Tibial nerve (tissue), 4 donors: ENCODE results near the gene APCDD1. TPM values are rescaled to one million over a fixed set of nuclear protein-coding genes. Genes with fewer than 3 reads are reported as not detected.

Source experiments
- DNase-seq, 2 donors: peaks; one replicate each; pipeline ENCODE4 v3.0.0-alpha.2; 2019; ENCODE audit warnings: low spot score in 2 of 2
- H3K27ac ChIP-seq, 4 donors: fragments of 200-600 bp; sonication (generic) in 3 of 4; one replicate each; pipeline ENCODE4 v1.5.1; 2017 to 2019; ENCODE audit warnings: mild to moderate bottlenecking in 1 of 4
- H3K27me3 ChIP-seq, 2 donors: fragments of 200-600 bp; sonication (generic) in 1 of 2; one replicate each; pipeline versions ENCODE4 v1.5.1 to v1.6.0; 2017 to 2019
- H3K36me3 ChIP-seq, 3 donors: fragments of 200-600 bp; sonication (generic); one replicate each; pipeline ENCODE4 v1.5.1; 2018 to 2019
- H3K4me1 ChIP-seq, 4 donors: fragments of 200-600 bp; sonication (generic) in 3 of 4; one replicate each; pipeline ENCODE4 v1.5.1; 2017 to 2019
- H3K4me3 ChIP-seq, 4 donors: fragments of 200-600 bp; sonication (generic) in 3 of 4; one replicate each; pipeline ENCODE4 v1.5.1; 2017 to 2019; ENCODE audit warnings: mild to moderate bottlenecking in 1 of 4, moderate library complexity in 1 of 4
- H3K9me3 ChIP-seq, 4 donors: fragments of 200-600 bp; sonication (generic) in 3 of 4; one replicate each; pipeline ENCODE4 v1.5.1; 2017 to 2019
- CTCF ChIP-seq, 5 experiments: fragments of 200-600 bp in 3 of 5; fragments of 450-650 bp in 2 of 5; sonication (generic) in 3 of 5; IDR thresholded peaks; one replicate each; pipeline ENCODE4 v1.5.1; 2016 to 2019; ENCODE audit warnings: antibody characterized with exemption in 5 of 5, mild to moderate bottlenecking in 3 of 5, moderate library complexity in 2 of 5
- EP300 ChIP-seq, 2 donors: sonication (generic); formaldehyde crosslinking; IDR thresholded peaks; one replicate each; pipeline ENCODE4 v1.6.1; 2017; ENCODE audit warnings: antibody characterized with exemption in 2 of 2, mild to moderate bottlenecking in 1 of 2
- POLR2A ChIP-seq, 2 donors: fragments of 450-650 bp; IDR thresholded peaks; one replicate each; pipeline ENCODE4 v1.6.1; 2017; ENCODE audit warnings: antibody characterized with exemption in 2 of 2, mild to moderate bottlenecking in 2 of 2, moderate library complexity in 2 of 2
- WGBS, 2 donors: methylation state at CpG; one replicate each; pipeline ENCODE4 v1.1.5; 2018; 5-methylcytosine and 5-hydroxymethylcytosine counted together
- total RNA-seq, 4 donors: library from RNA; depleted of rRNA; stranded (reverse); fragments of >200 nt; gene quantifications; one replicate each; pipeline ENCODE4 v1.1.0, GENCODE V29; 2016

APCDD1 gene
- total RNA-seq, 4 donors from 2014 or later, result 46.2 to 154 (median 101) TPM

GRCh38 chr18:10475276-10475653 is 20.8 kb downstream of the APCDD1 start:
- no peaks in the 10 kb centered on the region for H3K27me3 ChIP-seq
- peaks cover 0 to 83% (median 0%) of the 10 kb centered on the region in 3 donors for H3K36me3 ChIP-seq
- no peaks in the 10 kb centered on the region for H3K9me3 ChIP-seq
- H3K4me1 ChIP-seq, result peaks cover 0 to 30% (median 16%) of the 10 kb centered on the region in 4 donors
- H3K4me3 ChIP-seq, result no peak overlapping the region
- WGBS, 2 donors, result 87 to 89% methylated on average over 3 of the region's 3 CpGs
- TF ChIP-seq EP300 (IDR thresholded peaks at IDR 0.05), result no peak
- TF ChIP-seq POLR2A (IDR thresholded peaks at IDR 0.05), result no peak
- no peak for TF ChIP-seq CTCF (IDR thresholded peaks at IDR 0.05)
- H3K27ac ChIP-seq, result peak overlapping the region in 1 of 4 donors; percentile 2
- DNase-seq, result no peak

- Histone ChIP-seq H3K4me1 (peaks cover 0 to 30% (median 16%) of the 10 kb centered on the region in 4 donors), H3K27ac (peak overlapping the region in 1 of 4 donors; percentile 2), H3K9me3 (no peaks in the 10 kb centered on the region), H3K27me3 (no peaks in the 10 kb centered on the region), H3K36me3 (peaks cover 0 to 82% (median 0%) of the 10 kb centered on the region in 3 donors), H3K4me3 (no peak overlapping the region)
- TF ChIP-seq POLR2A (IDR thresholded peaks at IDR 0.05), result no peak
- WGBS, 2 donors, result 52 to 54% methylated on average over 15 of the region's 15 CpGs
- DNase-seq, result no peak
These were observed 21.3 kb downstream of the APCDD1 start for GRCh38 chr18:10475654-10476291.

GRCh38 chr18:10476338-10476791 is 21.9 kb downstream of the APCDD1 start:
- H3K4me3 ChIP-seq, result no peak overlapping the region
- no peaks in the 10 kb centered on the region for H3K9me3 ChIP-seq
- DNase-seq, result no peak
- H3K36me3 ChIP-seq, result peaks cover 0 to 77% (median 0%) of the 10 kb centered on the region in 3 donors
- peaks cover 0 to 30% (median 16%) of the 10 kb centered on the region in 4 donors for H3K4me1 ChIP-seq
- 49 to 68% methylated on average over 9 of the region's 9 CpGs for WGBS, 2 donors
- H3K27ac ChIP-seq, result peak overlapping the region in 1 of 4 donors; percentile 2
- H3K27me3 ChIP-seq, result no peaks in the 10 kb centered on the region
- no peak for TF ChIP-seq CTCF (IDR thresholded peaks at IDR 0.05)

- Histone ChIP-seq H3K27me3 (no peaks in the 10 kb centered on the region), H3K27ac (no peak overlapping the region), H3K9me3 (no peaks in the 10 kb centered on the region), H3K36me3 (peaks cover 0 to 68% (median 0%) of the 10 kb centered on the region in 3 donors), H3K4me3 (no peak overlapping the region), H3K4me1 (peaks cover 0 to 38% (median 23%) of the 10 kb centered on the region in 4 donors)
- DNase-seq, result no peak
- TF ChIP-seq EP300 (IDR thresholded peaks at IDR 0.05) (no peak), POLR2A (IDR thresholded peaks at IDR 0.05) (no peak), CTCF (IDR thresholded peaks at IDR 0.05) (no peak)
- 57 to 76% methylated on average over 3 of the region's 3 CpGs for WGBS, 2 donors
These were observed 22.9 kb downstream of the APCDD1 start for GRCh38 chr18:10477121-10477862.

- 77 to 90% methylated on average over 1 to 2 of the region's 2 CpGs for WGBS, 2 donors
- Histone ChIP-seq H3K4me1 (peaks cover 0 to 43% (median 28%) of the 10 kb centered on the region in 4 donors), H3K27ac (peak overlapping the region in 1 of 4 donors; percentile 18), H3K27me3 (no peaks in the 10 kb centered on the region), H3K36me3 (peaks cover 0 to 63% (median 0%) of the 10 kb centered on the region in 3 donors), H3K9me3 (no peaks in the 10 kb centered on the region), H3K4me3 (no peak overlapping the region)
- TF ChIP-seq EP300 (IDR thresholded peaks at IDR 0.05), result no peak
- no peak for TF ChIP-seq CTCF (IDR thresholded peaks at IDR 0.05)
- no peak for TF ChIP-seq POLR2A (IDR thresholded peaks at IDR 0.05)
- DNase-seq, result no peak
These were observed 23.4 kb downstream of the APCDD1 start for GRCh38 chr18:10477863-10478260.
